K562 (cell line): ENCODE data around the gene CNPY3. TPM values are rescaled to one million over a fixed set of nuclear protein-coding genes. Genes with fewer than 3 reads are reported as not detected.

ENCODE experiments used
- ATAC-seq: fragments of 200-7000 bp; cut with Tn5 transposase; 3 replicates; pipeline ENCODE4 v1.9.1; 2020; ENCODE audit warnings: moderate library complexity
- BruUV-seq: library from RNA; stranded (reverse); fragments of 400-500 nt; replicated peaks from 2 replicates; lab custom pipeline; 2021; lab: Mats Ljungman, UMichigan
- CTCF ChIA-PET: fragments of 300-600 bp; formaldehyde crosslinking; extraction: SDS; loops from one replicate; lab custom pipeline; 2021; ENCODE audit warnings: low intra/inter-chr PET ratio; lab: Yijun Ruan, JAX
- POLR2A ChIA-PET: fragments of 300-600, 350-650 bp; sonication (Branson Sonifier 250); formaldehyde crosslinking; extraction: SDS; loops from one replicate; lab custom pipeline; 2021; ENCODE audit warnings: antibody characterized with exemption, inconsistent platforms; lab: Yijun Ruan, JAX
- DNase-seq, 4 experiments: peaks; one replicate each; pipeline versions ENCODE4 v3.0.0 to v3.0.0-alpha.2; 2011 to 2018; ENCODE audit warnings: low spot score in 3 of 4, mixed read lengths in 3 of 4; ENCODE audit errors: extremely low read depth in 1 of 4
- FAIRE-seq: peaks from 2 replicates; lab custom pipeline; 2011; peaks lifted over from hg19 to GRCh38; lab: Jason Lieb, UNC
- H2AFZ ChIP-seq: 2 replicates; pipeline ENCODE4 v1.6.0; 2011; ENCODE audit warnings: low read depth, low read length, control low read depth, inconsistent platforms
- H3K27ac ChIP-seq: fragments of 200-600 bp; 3 replicates; pipeline ENCODE4 v1.8.0; 2011; ENCODE audit warnings: low read depth, mild to moderate bottlenecking, control low read depth, inconsistent platforms, low read length, moderate library complexity, mixed read lengths; ENCODE audit errors: extremely low read depth
- H3K27me3 ChIP-seq, 2 experiments: fragments of 300-600 bp in 1 of 2; 2 replicates in 1 of 2; 3 replicates in 1 of 2; pipeline versions ENCODE4 v1.6.0 to v1.8.0; 2011; ENCODE audit warnings: inconsistent platforms in 2 of 2, low read length in 2 of 2, mild to moderate bottlenecking in 1 of 2, mixed read lengths in 1 of 2, moderate library complexity in 1 of 2; ENCODE audit not compliant: control insufficient read depth in 2 of 2, insufficient read depth in 2 of 2
- H3K36me3 ChIP-seq: fragments of 300-600 bp; 3 replicates; pipeline ENCODE4 v1.8.0; 2011; ENCODE audit warnings: mild to moderate bottlenecking, low read length, inconsistent platforms; ENCODE audit not compliant: control insufficient read depth, insufficient read depth
- H3K4me1 ChIP-seq, 2 experiments: fragments of 200-600 bp in 1 of 2; replicated peaks in 1 of 2; 2 replicates in 1 of 2; 3 replicates in 1 of 2; pipeline versions ENCODE4 v1.5.1 to v1.8.0; 2011; ENCODE audit warnings: inconsistent platforms in 2 of 2, low read length in 2 of 2, mild to moderate bottlenecking in 1 of 2, mixed read lengths in 1 of 2, moderate library complexity in 1 of 2; ENCODE audit not compliant: control insufficient read depth in 2 of 2, insufficient read depth in 2 of 2
- H3K4me2 ChIP-seq: 2 replicates; pipeline ENCODE4 v1.6.1; 2011; ENCODE audit warnings: low read length, control low read depth, inconsistent platforms, mixed read lengths; ENCODE audit not compliant: insufficient read depth
- H3K4me3 ChIP-seq: fragments of 200-600 bp; sonication (generic), shearing (Covaris generic); 2 replicates; pipeline ENCODE4 v1.5.1; 2016; ENCODE audit warnings: control low read depth, inconsistent platforms
- H3K79me2 ChIP-seq: fragments of 200-600 bp; 3 replicates; pipeline ENCODE4 v1.8.0; 2011; ENCODE audit warnings: low read length, inconsistent platforms; ENCODE audit not compliant: control insufficient read depth, insufficient read depth
- H3K9ac ChIP-seq, 2 experiments: 2 replicates each; pipeline versions ENCODE4 v1.6.0 to v1.6.1; 2011; ENCODE audit warnings: low read depth in 2 of 2, low read length in 2 of 2, control low read depth in 1 of 2, inconsistent platforms in 1 of 2, mild to moderate bottlenecking in 1 of 2, mixed read lengths in 1 of 2; ENCODE audit not compliant: insufficient read depth in 1 of 2
- H3K9me1 ChIP-seq: one replicate; pipeline ENCODE4 v1.6.0; 2011; ENCODE audit warnings: inconsistent platforms, mild to moderate bottlenecking, low read length, moderate library complexity; ENCODE audit not compliant: control insufficient read depth, insufficient read depth
- H3K9me3 ChIP-seq: replicated peaks from 2 replicates; pipeline ENCODE4 v1.5.1; 2011; ENCODE audit warnings: low read depth, low read length, inconsistent platforms; ENCODE audit not compliant: control insufficient read depth, insufficient read depth
- H4K20me1 ChIP-seq: replicated peaks from 2 replicates; pipeline ENCODE4 v1.6.1; 2011; ENCODE audit warnings: low read length, inconsistent platforms, mixed read lengths; ENCODE audit not compliant: control insufficient read depth, insufficient read depth
- FOSL1 ChIP-seq: fragments of 200-800 bp; sonication (Bioruptor generic); conservative IDR thresholded peaks from 2 replicates; pipeline ENCODE4 v1.6.1; 2016; ENCODE audit warnings: missing genetic modification characterization, missing compliant biosample characterization
- FOXK2 ChIP-seq, 2 experiments: fragments of 450-650 bp; IDR thresholded peaks in 1 of 2; conservative IDR thresholded peaks in 1 of 2; 2 replicates each; pipeline ENCODE4 v1.6.1; 2016; ENCODE audit warnings: low read depth in 2 of 2, mild to moderate bottlenecking in 1 of 2
- NCOR1 ChIP-seq: fragments of 450-650 bp; IDR thresholded peaks from 2 replicates; pipeline ENCODE4 v1.6.1; 2016; ENCODE audit warnings: mild to moderate bottlenecking, moderate library complexity
- POLR2AphosphoS5 ChIP-seq: IDR thresholded peaks from 2 replicates; pipeline ENCODE4 v1.6.1; 2011; ENCODE audit warnings: mild to moderate bottlenecking, low read depth, low read length, moderate library complexity; ENCODE audit not compliant: control insufficient read depth, insufficient read depth
- POLR2B ChIP-seq: fragments of 450-650 bp; IDR thresholded peaks from 2 replicates; pipeline ENCODE4 v1.6.1; 2018; ENCODE audit warnings: low read depth; ENCODE audit not compliant: partially characterized antibody
- WGBS: fragments of 100-300 bp; shearing (Covaris generic); methylation state at CpG from one replicate; pipeline ENCODE4 v1.1.6; 2016; ENCODE audit warnings: low coverage, mixed read lengths; ENCODE audit not compliant: insufficient coverage; ENCODE audit errors: missing lambda C conversion rate; 5-methylcytosine and 5-hydroxymethylcytosine counted together
- in situ Hi-C: fragments of 300-500 bp; cut with MboI; formaldehyde crosslinking; loops from 4 replicates; pipeline ENCODE4 v1.15.0; 2018; ENCODE audit warnings: inconsistent platforms, mixed read lengths
- intact Hi-C: fragments of 100-400 bp; cut with micrococcal nuclease; formaldehyde crosslinking; loops from 2 replicates; pipeline ENCODE4 v1.14.2; 2022
- polyA plus RNA-seq, 8 experiments: library from polyadenylated mRNA; depleted of rRNA in 4 of 8; stranded (reverse) in 5 of 8; unstranded in 3 of 8; fragments of >200 nt; fragmentation: Nextera tagmentation in 2 of 8; fragmentation: Illumina TruSeq in 1 of 8; extraction: Ambion mirVana in 2 of 8; extraction: Trizol in 1 of 8; gene quantifications; 2 replicates each; pipeline versions ENCODE4 v1.2.1 to v1.2.3, GENCODE V29; 2011 to 2014; ENCODE audit warnings: inconsistent platforms in 1 of 8, missing spikeins in 1 of 8
- total RNA-seq, 7 experiments: library from RNA; depleted of rRNA in 6 of 7; stranded (reverse); fragments of >200 nt in 6 of 7; fragmentation: Illumina TruSeq in 2 of 7; extraction: Trizol in 2 of 7; gene quantifications; 2 replicates each; pipeline versions ENCODE4 v1.2.1 to v1.2.3, GENCODE V29; 2011 to 2021; ENCODE audit warnings: low replicate concordance in 1 of 7

The CNPY3 gene
- total and polyA plus RNA-seq, 9 of the 15 experiments (the other 6 are each of a cell fraction or from before 2014, with no cell fraction given): 2.4 to 37.4 (median 21.2) TPM

GRCh38 chr6:42973926-42974325 lies 44.6 kb downstream of the CNPY3 start:
- no TSS peak for BruUV-seq
- Histone ChIP-seq H3K36me3 (peaks cover 49% of the 10 kb centered on the region), H3K27ac (no peak overlapping the region), H3K4me3 (no peak overlapping the region), H2AFZ (no peak overlapping the region), H3K9ac (no peak overlapping the region), H3K79me2 (peaks cover 40% of the 10 kb centered on the region), H3K9me3 (no peaks in the 10 kb centered on the region), H4K20me1 (peaks cover 5% of the 10 kb centered on the region; the same call in 1 of the 2 replicates), H3K9me1 (no peaks in the 10 kb centered on the region), H3K27me3 (no peaks in the 10 kb centered on the region), H3K4me1 (peaks cover 30 to 38% of the 10 kb centered on the region in 2 experiments), H3K4me2 (no peak overlapping the region)
- intact Hi-C loops: no loop called here
- no peak for ATAC-seq
- CTCF ChIA-PET: no interaction called here
- no peak for DNase-seq
- no peak for FAIRE-seq
- TF ChIP-seq POLR2AphosphoS5 (no peak), FOXK2 (conservative IDR thresholded peaks at IDR 0.05 in 1 of 2, IDR thresholded peaks at IDR 0.05 in 1 of 2; ENCODE audit: low read depth in 2 of 2) (no peak), POLR2B (peak; percentile 2), FOSL1 (tag) (no peak), NCOR1 (no peak)
- TF ChIP-seq, all 486 proteins: peak for 1
- POLR2A ChIA-PET: interaction anchor here (0.6 to 3.4 kb wide), 8 partner anchors 9 to 864 kb away, joined by 3 to 22 read pairs (median 3); partner anchors contain the start of gene PPP2R5D
- in situ Hi-C loops: no loop called here
- WGBS: 84% methylated on average over 3 of the region's 3 CpGs
